ENCODE measurements around the gene TGFB2. TPM values are rescaled to one million over a fixed set of nuclear protein-coding genes. Genes with fewer than 3 reads are reported as not detected.

Gene TGFB2
- total RNA-seq, 1 experiment from 2014 or later, result 37.6 TPM

DNA sequence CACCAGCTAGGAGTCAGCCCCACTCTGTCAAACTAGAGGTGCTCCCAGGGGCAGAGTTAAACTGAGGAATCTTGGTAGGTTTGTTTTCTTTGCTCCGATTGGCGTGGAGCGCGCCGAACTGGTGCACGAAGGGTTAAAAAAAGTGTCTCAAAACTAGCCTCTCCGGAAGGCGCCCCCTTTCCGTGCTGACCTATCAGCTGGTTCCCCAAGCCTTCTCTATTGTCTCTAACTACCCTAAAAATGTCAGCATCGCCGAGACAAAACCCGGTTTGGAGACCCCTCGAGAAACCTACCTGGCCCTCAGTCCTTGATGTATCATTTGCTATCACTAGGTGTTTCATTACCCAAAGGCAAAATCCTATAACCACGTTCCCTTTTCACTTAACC lies 2.2 kb downstream of the TGFB2 start:
- Mint-ChIP-seq H3K4me1 (ENCODE audit: low read depth, unreplicated experiment) (peaks cover 28% of the 10 kb centered on the region), H3K27ac (ENCODE audit: unreplicated experiment) (no peak overlapping the region), H3K4me3 (ENCODE audit: low read depth, unreplicated experiment) (no peak overlapping the region), H3K36me3 (ENCODE audit: insufficient read depth, unreplicated experiment) (peaks cover 15% of the 10 kb centered on the region), H3K9me3 (ENCODE audit: low read depth, unreplicated experiment) (no peaks in the 10 kb centered on the region), H3K27me3 (ENCODE audit: unreplicated experiment) (no peaks in the 10 kb centered on the region)
- intact Hi-C loops (cut with micrococcal nuclease; ENCODE audit: unreplicated experiment), result loop anchor here (5.0 to 10.0 kb wide), 6 partner anchors 140 to 600 kb away; no protein-coding TSS in a partner anchor
- BruUV-seq (replicated peaks), result no TSS peak
- no peak for TF ChIP-seq CTCF (IDR thresholded peaks at IDR 0.05; ENCODE audit: unreplicated experiment)
- DNase-seq, result peak; percentile 49
- CTCF ChIA-PET, result interaction anchor here (0.9 kb wide), 1 partner anchor 17 kb away, joined by 3 read pairs; no protein-coding TSS in a partner anchor

GRCh38 chr1:218347723-218348627 lies 2.8 kb downstream of the TGFB2 start:
- CTCF ChIA-PET, result interaction anchor here (0.6 to 1.4 kb wide), 8 partner anchors 9 to 719 kb away, joined by 3 to 4 read pairs (median 3); no protein-coding TSS in a partner anchor
- no TSS peak for BruUV-seq (replicated peaks)
- no peak overlapping the region for H3K4me3 Mint-ChIP-seq (ENCODE audit: low read depth, unreplicated experiment)
- no peak overlapping the region for H3K27ac Mint-ChIP-seq (ENCODE audit: unreplicated experiment)
- H3K9me3 Mint-ChIP-seq (ENCODE audit: low read depth, unreplicated experiment), result no peaks in the 10 kb centered on the region
- H3K36me3 Mint-ChIP-seq (ENCODE audit: insufficient read depth, unreplicated experiment), result peaks cover 15% of the 10 kb centered on the region
- intact Hi-C loops (cut with micrococcal nuclease; ENCODE audit: unreplicated experiment), result loop anchor here (2.0 to 10.0 kb wide), 8 partner anchors 27 to 599 kb away; no protein-coding TSS in a partner anchor
- H3K4me1 Mint-ChIP-seq (ENCODE audit: low read depth, unreplicated experiment), result peaks cover 34% of the 10 kb centered on the region
- DNase-seq, result no peak
- no peaks in the 10 kb centered on the region for H3K27me3 Mint-ChIP-seq (ENCODE audit: unreplicated experiment)
- TF ChIP-seq CTCF (IDR thresholded peaks at IDR 0.05; ENCODE audit: unreplicated experiment), result no peak

GRCh38 chr1:218348628-218349071 lies 3.5 kb downstream of the TGFB2 start:
- intact Hi-C loops (cut with micrococcal nuclease; ENCODE audit: unreplicated experiment), result loop anchor here (2.0 to 10.0 kb wide), 8 partner anchors 26 to 599 kb away; no protein-coding TSS in a partner anchor
- Mint-ChIP-seq H3K4me3 (ENCODE audit: low read depth, unreplicated experiment) (no peak overlapping the region), H3K27ac (ENCODE audit: unreplicated experiment) (no peak overlapping the region), H3K9me3 (ENCODE audit: low read depth, unreplicated experiment) (no peaks in the 10 kb centered on the region), H3K27me3 (ENCODE audit: unreplicated experiment) (no peaks in the 10 kb centered on the region), H3K36me3 (ENCODE audit: insufficient read depth, unreplicated experiment) (peaks cover 20% of the 10 kb centered on the region), H3K4me1 (ENCODE audit: low read depth, unreplicated experiment) (peaks cover 40% of the 10 kb centered on the region)
- TF ChIP-seq CTCF (IDR thresholded peaks at IDR 0.05; ENCODE audit: unreplicated experiment), result no peak
- no TSS peak for BruUV-seq (replicated peaks)
- no peak for DNase-seq
- CTCF ChIA-PET, result interaction anchor here (0.8 to 1.4 kb wide), 5 partner anchors 10 to 718 kb away, joined by 3 to 4 read pairs (median 3); no protein-coding TSS in a partner anchor

DNA sequence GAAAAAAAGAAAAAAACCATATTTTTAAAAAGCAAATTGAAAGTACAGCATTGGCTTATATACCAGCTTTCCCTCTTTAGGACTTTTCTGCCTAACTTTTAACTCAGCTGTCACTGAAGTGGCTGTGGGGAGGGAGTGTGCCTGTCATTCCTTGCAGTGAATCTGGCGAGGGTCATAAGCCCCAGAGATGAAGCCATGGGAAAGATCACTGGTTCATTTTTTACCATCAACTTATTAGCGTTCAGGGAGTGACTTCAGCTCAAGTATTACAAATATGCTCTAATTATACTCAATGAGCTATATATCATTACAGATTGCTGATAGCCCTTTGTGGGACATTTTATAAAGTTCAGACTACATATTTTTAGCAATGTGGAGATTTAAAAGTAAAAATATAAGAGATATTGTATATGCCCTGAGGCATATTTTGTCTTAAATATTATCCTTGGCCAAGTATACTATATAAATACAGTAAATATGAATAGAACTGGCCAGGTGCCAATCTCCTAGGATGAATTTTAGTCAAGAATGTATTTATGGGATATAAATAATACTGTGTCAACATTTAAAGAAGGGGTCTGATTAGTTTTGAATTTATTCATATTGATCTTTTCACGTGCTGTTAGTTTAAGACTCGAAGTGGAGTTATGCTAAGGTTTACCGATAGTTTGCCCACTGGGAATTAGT lies 4.4 kb downstream of the TGFB2 start:
- peaks cover 20% of the 10 kb centered on the region for H3K36me3 Mint-ChIP-seq (ENCODE audit: insufficient read depth, unreplicated experiment)
- peaks cover 49% of the 10 kb centered on the region for H3K4me1 Mint-ChIP-seq (ENCODE audit: low read depth, unreplicated experiment)
- CTCF ChIA-PET, result interaction anchor here (0.8 to 1.4 kb wide), 3 partner anchors 11 to 717 kb away, joined by 3 to 4 read pairs (median 4); no protein-coding TSS in a partner anchor
- DNase-seq, result no peak
- no peaks in the 10 kb centered on the region for H3K27me3 Mint-ChIP-seq (ENCODE audit: unreplicated experiment)
- no peaks in the 10 kb centered on the region for H3K9me3 Mint-ChIP-seq (ENCODE audit: low read depth, unreplicated experiment)
- no peak overlapping the region for H3K4me3 Mint-ChIP-seq (ENCODE audit: low read depth, unreplicated experiment)
- BruUV-seq (replicated peaks), result no TSS peak
- intact Hi-C loops (cut with micrococcal nuclease; ENCODE audit: unreplicated experiment), result loop anchor here (2.0 to 10.0 kb wide), 8 partner anchors 25 to 598 kb away; no protein-coding TSS in a partner anchor
- H3K27ac Mint-ChIP-seq (ENCODE audit: unreplicated experiment), result peak overlapping the region; percentile 63
- no peak for TF ChIP-seq CTCF (IDR thresholded peaks at IDR 0.05; ENCODE audit: unreplicated experiment)
